ENCODE measurements around the gene SRL. TPM values are rescaled to one million over a fixed set of nuclear protein-coding genes. Genes with fewer than 3 reads are reported as not detected.

The SRL gene
- total RNA-seq (ENCODE audit: low replicate concordance), result 1.2 TPM in 1 of 2 replicates, not detected in the other
- long read RNA-seq, result 0 reads

GRCh38 chr16:4241928-4242283 is at the start of gene SRL:
SRL (minus strand) TSS chr16:4242080; CDS start chr16:4242067, 13 bp downstream.
- Mint-ChIP-seq H3K36me3 (no peaks in the 10 kb centered on the region), H3K27me3 (no peaks in the 10 kb centered on the region), H3K4me1 (ENCODE audit: unreplicated experiment) (peaks cover 22% of the 10 kb centered on the region), H3K27ac (no peak within 1 kb of the TSS), H3K9me3 (no peaks in the 10 kb centered on the region), H3K4me3 (no peak within 1 kb of the TSS)
- no peak for DNase-seq (ENCODE audit: extremely low spot score, unreplicated experiment)
- TF ChIP-seq, protein P1, sequence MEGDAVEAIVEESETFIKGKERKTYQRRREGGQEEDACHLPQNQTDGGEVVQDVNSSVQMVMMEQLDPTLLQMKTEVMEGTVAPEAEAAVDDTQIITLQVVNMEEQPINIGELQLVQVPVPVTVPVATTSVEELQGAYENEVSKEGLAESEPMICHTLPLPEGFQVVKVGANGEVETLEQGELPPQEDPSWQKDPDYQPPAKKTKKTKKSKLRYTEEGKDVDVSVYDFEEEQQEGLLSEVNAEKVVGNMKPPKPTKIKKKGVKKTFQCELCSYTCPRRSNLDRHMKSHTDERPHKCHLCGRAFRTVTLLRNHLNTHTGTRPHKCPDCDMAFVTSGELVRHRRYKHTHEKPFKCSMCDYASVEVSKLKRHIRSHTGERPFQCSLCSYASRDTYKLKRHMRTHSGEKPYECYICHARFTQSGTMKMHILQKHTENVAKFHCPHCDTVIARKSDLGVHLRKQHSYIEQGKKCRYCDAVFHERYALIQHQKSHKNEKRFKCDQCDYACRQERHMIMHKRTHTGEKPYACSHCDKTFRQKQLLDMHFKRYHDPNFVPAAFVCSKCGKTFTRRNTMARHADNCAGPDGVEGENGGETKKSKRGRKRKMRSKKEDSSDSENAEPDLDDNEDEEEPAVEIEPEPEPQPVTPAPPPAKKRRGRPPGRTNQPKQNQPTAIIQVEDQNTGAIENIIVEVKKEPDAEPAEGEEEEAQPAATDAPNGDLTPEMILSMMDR (conservative IDR thresholded peaks at IDR 0.05), result no peak

DNA sequence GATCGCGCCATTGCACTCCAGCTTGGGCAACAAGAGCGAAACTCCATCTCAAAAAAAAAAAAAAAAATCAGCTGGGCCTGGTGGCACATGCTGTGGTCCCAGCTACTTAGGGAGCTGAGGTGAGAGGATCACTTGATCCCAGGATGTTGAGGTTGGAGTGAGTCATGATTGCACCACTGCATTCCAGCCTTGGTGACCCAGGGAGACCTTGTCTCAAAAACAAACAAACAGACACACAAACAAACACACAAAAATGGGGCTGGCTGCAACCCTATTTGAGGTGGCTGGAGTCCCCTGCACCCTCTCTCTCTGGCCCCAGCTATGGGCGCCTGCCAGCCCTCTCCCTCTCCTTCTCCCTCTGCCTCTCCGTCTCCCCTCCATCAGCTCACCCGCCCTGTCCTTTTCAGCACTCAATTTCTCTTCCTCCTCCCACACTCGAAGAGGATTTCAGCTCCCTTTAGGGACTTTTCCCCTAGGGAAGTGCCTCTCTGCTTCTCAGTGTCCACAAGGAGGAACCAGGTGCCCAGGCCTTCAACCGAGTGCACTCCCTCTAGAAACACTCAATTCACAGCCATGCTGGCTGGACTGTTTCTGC is 48.5 kb upstream of the SRL start:
- Mint-ChIP-seq H3K27ac (no peak overlapping the region), H3K4me1 (ENCODE audit: unreplicated experiment) (peaks cover 24% of the 10 kb centered on the region)
- no peak for DNase-seq (ENCODE audit: extremely low spot score, unreplicated experiment)

GRCh38 chr16:4288148-4288921 is 46.5 kb upstream of the SRL start:
- Mint-ChIP-seq H3K9me3 (no peaks in the 10 kb centered on the region), H3K4me3 (no peak overlapping the region), H3K27me3 (peaks cover 4% of the 10 kb centered on the region), H3K27ac (peak overlapping the region; percentile 35), H3K36me3 (no peaks in the 10 kb centered on the region), H3K4me1 (ENCODE audit: unreplicated experiment) (peaks cover 23% of the 10 kb centered on the region)
- TF ChIP-seq, protein P1 (conservative IDR thresholded peaks at IDR 0.05), result peak; percentile 92
- DNase-seq (ENCODE audit: extremely low spot score, unreplicated experiment), result peak; percentile 83

More for the DNA sequence above, 48.5 kb upstream of the SRL start:
- Mint-ChIP-seq H3K9me3 (no peaks in the 10 kb centered on the region), H3K4me3 (peak overlapping the region; percentile 8), H3K27me3 (no peaks in the 10 kb centered on the region), H3K36me3 (no peaks in the 10 kb centered on the region)
- TF ChIP-seq, protein P1 (conservative IDR thresholded peaks at IDR 0.05), result no peak

DNA sequence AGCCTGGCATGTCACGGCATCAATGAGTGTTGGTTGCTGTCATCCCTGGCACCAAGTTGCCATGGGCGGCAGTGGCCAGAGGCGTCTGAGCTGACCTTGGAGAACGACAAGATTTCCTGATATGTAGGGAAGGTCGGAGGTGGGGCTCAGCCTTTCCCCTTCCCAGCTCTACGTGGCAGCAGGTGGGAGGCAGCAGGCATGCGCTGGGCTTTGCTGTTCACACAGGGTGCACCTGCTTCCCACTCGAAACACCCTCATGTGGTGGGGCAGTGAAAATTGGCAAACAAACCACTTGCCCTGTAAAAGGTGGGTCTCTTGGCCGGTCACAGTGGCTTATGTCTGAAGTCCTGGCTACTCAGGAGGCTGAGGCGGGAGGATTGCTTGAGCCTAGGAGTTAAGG is 43.3 kb upstream of the SRL start:
- peaks cover 12% of the 10 kb centered on the region for H3K4me1 Mint-ChIP-seq (ENCODE audit: unreplicated experiment)
- H3K27ac Mint-ChIP-seq, result no peak overlapping the region
- peaks cover 4% of the 10 kb centered on the region for H3K27me3 Mint-ChIP-seq
- H3K9me3 Mint-ChIP-seq, result no peaks in the 10 kb centered on the region
- DNase-seq (ENCODE audit: extremely low spot score, unreplicated experiment), result no peak
- no peak overlapping the region for H3K4me3 Mint-ChIP-seq
- TF ChIP-seq, protein P1 (conservative IDR thresholded peaks at IDR 0.05), result no peak
- no peaks in the 10 kb centered on the region for H3K36me3 Mint-ChIP-seq

- H3K4me3 Mint-ChIP-seq, result no peak overlapping the region
- H3K4me1 Mint-ChIP-seq (ENCODE audit: unreplicated experiment), result peaks cover 12% of the 10 kb centered on the region
- TF ChIP-seq, protein P1 (conservative IDR thresholded peaks at IDR 0.05), result no peak
- H3K27ac Mint-ChIP-seq, result peak overlapping the region; percentile 39
- no peak for DNase-seq (ENCODE audit: extremely low spot score, unreplicated experiment)
- peaks cover 4% of the 10 kb centered on the region for H3K27me3 Mint-ChIP-seq
- no peaks in the 10 kb centered on the region for H3K36me3 Mint-ChIP-seq
- no peaks in the 10 kb centered on the region for H3K9me3 Mint-ChIP-seq
These were observed 42.1 kb upstream of the SRL start for GRCh38 chr16:4283939-4284338.

Data from type B pancreatic cell (in vitro differentiated cells).